SK-N-SH (cell line): ENCODE data around the gene PRKD2.

Source experiments
- RAD21 ChIP-seq: IDR thresholded peaks from 2 replicates; pipeline ENCODE4 v1.6.1; 2012; ENCODE audit warnings: mild to moderate bottlenecking, low read length
- TF ChIP-seq, protein P1 (sequence below): fragments of 200-600 bp; sonication (generic); IDR thresholded peaks from 2 replicates; pipeline ENCODE4 v1.6.1; 2017; ENCODE audit warnings: antibody characterized with exemption, mild to moderate bottlenecking, moderate library complexity

GRCh38 chr19:46762245-46762890, 45.5 kb upstream of the PRKD2 start:
- TF ChIP-seq RAD21, result no peak
- TF ChIP-seq, protein P1, sequence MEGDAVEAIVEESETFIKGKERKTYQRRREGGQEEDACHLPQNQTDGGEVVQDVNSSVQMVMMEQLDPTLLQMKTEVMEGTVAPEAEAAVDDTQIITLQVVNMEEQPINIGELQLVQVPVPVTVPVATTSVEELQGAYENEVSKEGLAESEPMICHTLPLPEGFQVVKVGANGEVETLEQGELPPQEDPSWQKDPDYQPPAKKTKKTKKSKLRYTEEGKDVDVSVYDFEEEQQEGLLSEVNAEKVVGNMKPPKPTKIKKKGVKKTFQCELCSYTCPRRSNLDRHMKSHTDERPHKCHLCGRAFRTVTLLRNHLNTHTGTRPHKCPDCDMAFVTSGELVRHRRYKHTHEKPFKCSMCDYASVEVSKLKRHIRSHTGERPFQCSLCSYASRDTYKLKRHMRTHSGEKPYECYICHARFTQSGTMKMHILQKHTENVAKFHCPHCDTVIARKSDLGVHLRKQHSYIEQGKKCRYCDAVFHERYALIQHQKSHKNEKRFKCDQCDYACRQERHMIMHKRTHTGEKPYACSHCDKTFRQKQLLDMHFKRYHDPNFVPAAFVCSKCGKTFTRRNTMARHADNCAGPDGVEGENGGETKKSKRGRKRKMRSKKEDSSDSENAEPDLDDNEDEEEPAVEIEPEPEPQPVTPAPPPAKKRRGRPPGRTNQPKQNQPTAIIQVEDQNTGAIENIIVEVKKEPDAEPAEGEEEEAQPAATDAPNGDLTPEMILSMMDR, result no peak
